NCI-H2081 treated with DMSO at 0.1 percent for 48 hours (cell line): Measurements from ENCODE around the gene RECQL.

Experiments
- DNase-seq: peaks from one replicate; lab custom pipeline; 2025; lab: John Stamatoyannopoulos, UW

The RECQL gene

DNA sequence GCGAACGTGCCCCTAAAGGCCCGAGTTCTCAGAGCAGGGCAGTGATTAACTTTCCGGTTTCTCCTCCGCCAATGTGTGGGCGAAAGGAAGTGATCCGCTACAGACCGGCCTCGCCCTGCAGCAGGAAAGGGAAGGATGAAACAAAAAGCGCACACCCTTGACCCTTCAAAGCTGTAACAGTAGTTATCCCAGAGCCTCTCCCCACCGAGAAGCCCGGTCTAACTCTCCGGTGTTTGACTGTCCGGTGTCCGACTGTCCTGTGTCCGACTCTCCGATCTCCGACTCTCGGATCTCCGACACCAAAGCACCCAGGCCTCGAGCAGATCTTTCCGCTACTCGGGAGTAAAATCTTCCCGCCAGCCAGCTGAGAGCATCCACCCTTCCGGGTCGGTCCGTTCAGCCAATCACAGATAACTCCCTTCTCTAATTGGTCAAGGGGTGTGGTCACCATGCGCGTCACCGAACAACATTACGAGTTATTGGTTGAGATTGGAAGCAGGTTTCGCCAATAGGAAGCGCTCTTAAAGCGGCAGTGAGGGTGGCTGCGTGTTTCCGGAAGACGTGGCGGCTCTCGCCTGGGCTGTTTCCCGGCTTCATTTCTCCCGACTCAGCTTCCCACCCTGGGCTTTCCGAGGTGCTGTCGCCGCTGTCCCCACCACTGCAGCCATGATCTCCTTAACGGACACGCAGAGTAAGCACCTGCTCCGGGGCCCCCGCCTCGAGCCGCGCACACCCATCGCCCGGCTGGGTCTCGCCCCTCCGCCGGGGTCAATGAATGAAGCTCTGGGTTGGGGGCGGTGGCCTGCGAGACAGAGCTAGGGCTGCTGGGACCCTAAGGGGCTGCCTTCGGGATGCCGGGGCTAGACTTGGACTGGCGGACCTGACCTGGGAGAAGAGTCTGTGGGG is at the start of gene RECQL, which contains the start of gene GOLT1B:
Gene RECQL, minus strand, starts transcription at position 378 of the 906 bp plus-strand sequence. CDS start 2,065 bp downstream, outside the sequence.
Gene GOLT1B, plus strand, starts transcription at position 532 of the 906 bp plus-strand sequence. Its CDS starts 135 bp downstream, at position 667.
- DNase-seq, result peak; percentile 95

DNA sequence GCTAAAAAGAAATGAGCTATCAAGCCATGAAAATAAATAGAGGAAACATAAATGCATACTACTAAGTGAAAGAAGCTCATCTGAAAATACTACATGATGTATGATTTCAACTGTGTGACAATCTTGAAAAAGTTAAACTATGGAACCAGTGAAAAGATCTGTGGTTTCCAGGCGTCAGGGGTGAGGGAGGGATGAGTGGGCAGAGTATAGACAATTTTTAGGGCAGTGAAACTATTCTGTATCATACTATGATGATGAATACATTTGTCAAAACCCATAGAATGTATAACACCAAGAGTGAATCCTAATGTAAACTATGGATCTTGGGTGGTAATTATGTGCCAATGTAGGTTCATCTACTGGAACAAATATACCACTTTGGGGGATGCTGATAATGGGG is 46.0 kb upstream of the RECQL start:
- DNase-seq, result no peak

DNA sequence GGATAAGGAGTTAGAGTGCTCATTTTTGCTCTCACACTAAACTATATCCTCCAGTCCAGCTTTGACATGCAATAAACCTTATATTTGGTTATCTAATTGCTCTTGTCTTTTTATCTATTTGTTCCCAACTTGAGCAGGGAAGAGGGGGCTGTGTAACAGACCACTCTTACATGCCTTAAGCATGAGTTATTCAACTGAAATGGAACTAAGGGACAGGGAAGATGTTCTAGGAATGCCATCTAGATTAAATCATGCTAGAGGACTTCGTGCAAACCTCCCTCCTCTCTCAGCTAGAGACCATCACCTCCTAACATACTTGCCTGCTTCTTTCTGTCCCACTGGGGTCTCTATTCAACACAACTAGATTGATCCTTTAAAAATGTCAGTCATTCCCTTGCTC is 45.3 kb upstream of the RECQL start:
- DNase-seq, result no peak

GRCh38 chr12:21545557-21545956 is 44.1 kb upstream of the RECQL start:
- DNase-seq, result no peak

DNA sequence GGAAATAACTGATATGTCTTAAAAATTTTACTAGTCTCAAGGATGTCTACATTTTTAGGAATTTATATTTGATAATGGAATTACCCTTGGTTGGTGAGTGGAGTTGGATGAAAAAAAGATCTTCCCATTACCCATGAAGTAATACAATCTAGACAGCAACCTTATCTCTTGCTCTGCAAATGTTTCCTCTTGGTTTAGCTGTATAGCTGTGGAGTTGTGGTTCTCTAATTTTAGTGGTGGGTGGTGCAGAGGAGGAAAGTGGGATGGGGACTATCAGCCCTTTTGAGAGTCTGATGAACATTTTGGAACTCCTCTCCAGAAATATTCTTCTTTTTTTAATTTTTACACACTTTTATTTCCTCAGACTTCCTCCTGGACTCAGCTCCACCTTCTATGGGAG is 41.7 kb upstream of the RECQL start:
- no peak for DNase-seq

- DNase-seq, result no peak
Observed at GRCh38 chr12:21542403-21542802, 41.0 kb upstream of the RECQL start.

GRCh38 chr12:21541773-21542172 is 40.3 kb upstream of the RECQL start:
- no peak for DNase-seq

GRCh38 chr12:21539797-21540196 is 38.4 kb upstream of the RECQL start:
- peak; percentile 7 for DNase-seq

DNA sequence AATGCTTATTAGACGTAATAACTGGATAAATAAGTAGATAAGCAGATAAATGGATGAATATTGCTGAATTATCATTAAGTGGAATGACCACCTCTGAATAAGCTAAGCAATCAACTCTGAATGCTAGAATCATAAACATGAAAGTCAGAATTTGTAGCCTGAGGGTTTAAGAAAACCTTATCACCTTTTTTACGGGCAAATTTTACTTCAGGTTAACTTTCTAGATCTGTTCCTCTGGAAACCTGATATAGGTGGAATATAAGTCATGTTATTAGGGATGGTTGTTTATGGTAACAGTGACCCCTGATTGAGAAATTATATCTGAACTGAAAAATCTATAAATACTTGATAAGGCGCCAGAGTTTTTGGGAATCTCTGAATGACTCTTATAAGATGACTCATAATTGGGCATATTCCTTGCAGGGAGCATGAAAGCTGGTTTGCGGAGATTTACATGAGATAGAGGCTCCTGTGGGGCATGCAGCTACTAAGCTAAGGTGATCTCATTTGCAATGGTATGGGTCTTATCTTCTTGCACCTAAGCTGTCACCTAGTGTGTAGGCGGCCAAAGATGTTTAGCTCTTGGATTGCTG is 36.7 kb upstream of the RECQL start:
- DNase-seq, result no peak

DNA sequence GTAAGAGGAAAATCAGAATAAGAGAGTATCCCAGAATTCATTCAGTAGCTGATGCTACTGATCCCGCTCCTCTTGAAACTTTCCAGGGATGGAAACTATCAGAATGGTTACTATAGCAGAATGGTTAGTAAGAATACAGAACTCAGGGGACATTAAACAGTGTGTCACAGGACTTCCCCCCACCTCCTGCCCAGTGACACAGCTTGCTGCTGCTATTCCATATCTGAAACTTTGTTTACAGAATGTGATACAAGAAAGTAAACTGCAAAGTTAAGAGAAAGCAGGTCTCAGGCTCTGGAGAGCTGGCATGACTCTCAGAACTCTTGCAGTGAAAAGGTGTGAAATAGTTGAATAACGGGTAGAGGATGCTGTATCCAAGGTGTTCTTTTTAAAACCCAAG is 28.0 kb upstream of the RECQL start:
- DNase-seq, result no peak

DNA sequence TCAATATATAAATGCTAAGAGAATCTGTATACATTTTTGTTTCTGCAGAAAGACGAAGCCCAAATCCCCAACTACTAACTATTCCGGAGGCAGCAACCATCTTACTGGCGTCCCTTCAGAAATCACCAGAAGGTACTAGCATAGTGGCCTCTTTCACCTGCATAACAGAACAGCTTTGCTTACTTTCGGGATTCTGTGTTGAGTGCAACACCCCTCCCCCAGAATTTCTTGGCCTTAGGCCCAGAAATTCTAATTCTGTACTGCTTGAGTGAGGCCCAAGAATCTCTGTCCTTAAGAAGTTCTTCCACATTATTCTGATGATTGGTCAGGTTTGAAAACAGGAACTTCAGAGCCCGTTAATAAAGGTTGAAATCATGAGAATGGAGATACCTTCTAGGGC is 27.5 kb upstream of the RECQL start:
- DNase-seq, result no peak

DNA sequence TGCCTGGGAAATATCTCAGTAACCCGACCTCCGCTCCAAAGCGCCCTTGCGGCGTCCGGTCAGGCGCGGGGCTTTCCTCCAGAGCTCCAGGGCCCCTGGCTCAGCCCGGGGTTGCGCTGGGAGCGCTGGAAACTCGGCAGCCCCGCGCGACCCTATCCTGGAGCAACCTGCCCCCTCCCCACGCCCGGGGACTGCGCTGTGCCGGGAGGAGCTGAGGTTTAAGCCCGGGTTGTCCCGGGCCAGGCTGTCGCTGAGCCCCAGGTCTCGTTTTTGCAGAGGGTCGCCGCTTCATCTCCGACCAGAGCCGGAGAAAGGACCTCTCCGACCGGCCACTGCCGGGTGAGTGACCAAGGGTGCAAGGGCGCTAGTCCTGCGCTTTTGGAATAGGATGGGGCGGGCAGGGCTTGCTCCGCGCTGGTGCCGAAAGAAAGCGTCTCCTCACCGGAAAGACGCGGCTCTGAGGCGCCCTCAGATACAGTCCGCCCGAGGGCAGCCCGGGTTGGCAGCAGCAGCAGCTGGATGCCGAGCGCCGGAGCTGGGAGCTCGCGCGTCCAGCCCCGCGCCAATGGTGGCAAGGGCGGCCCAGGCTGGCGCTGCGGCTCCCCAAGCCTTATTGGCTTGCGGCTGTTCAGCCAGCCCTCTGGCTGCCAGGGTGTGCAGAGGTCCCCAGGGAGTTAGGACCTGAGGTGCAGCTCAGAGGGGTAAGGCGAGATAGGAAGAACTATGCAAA is 26.2 kb upstream of the RECQL start:
- DNase-seq, result peak; percentile 5

DNA sequence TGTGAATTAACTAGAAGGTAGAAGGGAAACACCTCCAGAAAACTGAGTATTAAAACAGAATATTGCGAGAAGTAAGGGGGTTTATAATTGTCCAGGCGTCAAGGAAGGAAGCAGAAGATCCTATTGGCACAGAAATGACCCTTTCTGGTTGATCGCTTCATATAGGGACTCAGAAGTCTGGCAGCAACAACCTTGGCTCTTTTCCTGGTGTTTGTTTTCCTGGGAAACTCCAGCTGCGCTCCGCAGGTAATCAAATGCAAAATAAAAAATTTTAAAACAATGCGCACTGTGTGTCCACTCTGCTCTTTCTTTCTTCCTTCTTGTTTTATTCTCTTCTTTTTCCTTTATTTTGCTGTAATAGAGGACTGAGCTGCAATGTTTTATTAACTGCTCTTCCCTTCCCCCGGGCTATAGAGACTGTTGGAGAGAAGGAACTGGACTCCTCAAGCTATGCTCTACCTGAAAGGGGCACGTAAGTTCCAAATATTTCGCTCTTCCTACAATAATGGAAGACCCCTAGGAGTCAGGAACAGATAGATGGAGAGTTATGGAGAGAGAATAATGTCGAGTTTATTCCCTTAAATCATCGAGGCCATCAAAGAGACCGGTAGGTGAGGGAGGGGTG is 25.4 kb upstream of the RECQL start:
- peak; percentile 11 for DNase-seq

- no peak for DNase-seq
Observed at GRCh38 chr12:21526053-21526452, 24.6 kb upstream of the RECQL start, which contains the start of gene SPX. Gene SPX (plus strand): TSS chr12:21526296. CDS start chr12:21526473, 177 bp downstream.

- no peak for DNase-seq
Observed at GRCh38 chr12:21523148-21523547, 21.7 kb upstream of the RECQL start.

DNA sequence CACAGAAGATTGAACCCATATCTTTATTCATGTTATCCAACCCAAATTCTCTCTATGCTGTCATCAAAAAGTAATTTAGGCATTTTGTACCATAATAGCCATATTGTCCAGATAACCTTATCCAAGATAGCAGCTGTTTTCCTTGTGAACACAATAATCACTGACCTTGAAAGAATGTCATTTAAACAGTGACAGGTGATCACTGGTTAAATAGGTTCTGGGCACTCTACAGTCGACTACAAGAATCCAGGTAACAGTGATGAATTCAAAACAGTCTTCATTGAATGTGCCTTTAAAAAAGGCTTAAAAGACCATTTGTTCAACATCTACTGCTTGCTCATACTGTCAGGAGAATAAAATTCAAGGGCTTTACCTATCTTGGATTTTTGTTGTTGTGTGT is 20.1 kb upstream of the RECQL start:
- no peak for DNase-seq

DNA sequence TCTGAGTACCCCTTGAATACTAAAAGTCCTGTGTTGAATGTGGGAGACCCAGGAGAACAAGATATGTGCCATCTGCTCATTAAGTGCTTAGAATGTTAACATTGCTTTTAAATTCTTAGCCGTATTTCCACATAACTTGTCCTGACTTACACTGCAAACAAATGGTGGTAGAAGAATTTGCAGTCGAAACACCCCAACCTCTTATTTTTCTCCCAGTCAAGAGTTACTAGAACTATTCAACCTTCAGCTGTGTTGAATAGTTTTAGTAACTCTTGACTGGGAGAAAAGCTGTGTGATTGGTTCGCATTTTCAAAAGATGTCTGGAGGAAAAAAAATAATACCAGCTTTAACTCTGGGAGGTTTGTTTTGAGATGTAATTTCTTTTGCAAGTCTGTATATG is 17.0 kb upstream of the RECQL start:
- no peak for DNase-seq

DNA sequence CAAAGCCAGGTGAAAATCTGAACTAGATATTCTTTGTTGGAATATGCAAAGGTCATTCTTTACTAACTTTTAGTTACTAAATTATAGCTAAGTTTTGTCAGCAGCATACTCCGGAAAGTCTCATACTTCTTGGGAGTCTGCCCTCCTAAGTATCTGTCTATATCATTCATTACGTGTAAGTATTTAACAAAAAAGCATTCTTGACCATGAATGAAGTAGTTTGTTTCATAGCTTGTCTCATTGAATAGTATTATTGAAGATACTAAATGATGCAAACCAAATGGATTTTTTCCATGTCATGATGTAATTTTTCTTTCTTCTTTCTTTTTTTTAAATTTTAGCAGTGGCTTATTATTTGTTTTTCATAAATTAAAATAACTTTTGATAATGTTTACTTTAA is 14.8 kb upstream of the RECQL start:
- DNase-seq, result no peak

- no peak for DNase-seq
Observed at GRCh38 chr12:21509768-21510167, 8.3 kb upstream of the RECQL start.

DNA sequence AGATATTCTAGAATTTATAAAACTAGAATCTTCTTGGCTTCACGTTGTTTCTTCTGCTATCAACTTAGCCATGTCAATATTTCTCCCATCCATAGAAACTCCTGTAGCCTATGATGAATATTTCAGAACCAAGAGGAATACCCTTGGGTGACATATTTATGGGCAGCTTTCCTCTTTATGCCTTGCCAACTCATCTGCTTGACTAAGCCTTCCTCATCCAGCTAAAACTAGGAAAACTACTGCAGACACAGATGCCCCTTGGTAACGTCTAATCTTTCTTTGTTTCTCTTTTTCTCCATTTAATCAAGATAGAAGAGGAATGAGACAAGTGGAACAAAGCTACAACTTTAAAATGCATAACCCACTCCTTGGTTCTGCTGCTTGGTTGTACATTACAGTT is 6.4 kb upstream of the RECQL start:
- DNase-seq, result no peak

- DNase-seq, result no peak
Observed at GRCh38 chr12:21505888-21506287, 4.5 kb upstream of the RECQL start.

GRCh38 chr12:21502872-21503271 is 1.4 kb upstream of the RECQL start:
- DNase-seq, result no peak
